SK-N-SH treated with all-trans-retinoic acid at 6 μM for 48 hours (cell line): ENCODE results near the gene FNIP1.

Experiments
- ATAC-seq: fragments of 200-7000 bp; cut with Tn5 transposase; 3 replicates; pipeline ENCODE4 v1.9.1; 2020; ENCODE audit warnings: mild to moderate bottlenecking, moderate library complexity
- ARNTL ChIP-seq: fragments of 450-650 bp; formaldehyde crosslinking; IDR thresholded peaks from 2 replicates; pipeline ENCODE4 v1.5.0; 2020; ENCODE audit warnings: low read depth, mild to moderate bottlenecking, moderate library complexity, borderline replicate concordance
- BACH2 ChIP-seq: fragments of 250-450 bp; sonication (Bioruptor Pico); IDR thresholded peaks from 2 replicates; pipeline ENCODE4 v1.9.0; 2021; ENCODE audit warnings: mild to moderate bottlenecking, borderline replicate concordance
- CREB5 ChIP-seq: fragments of 250-450 bp; sonication (Bioruptor Pico); IDR thresholded peaks from 2 replicates; pipeline ENCODE4 v1.5.1; 2020; ENCODE audit warnings: low read depth, mild to moderate bottlenecking, moderate library complexity
- CSDC2 ChIP-seq: fragments of 250-450 bp; sonication (Bioruptor Pico); IDR thresholded peaks from 2 replicates; pipeline ENCODE4 v1.5.0; 2020; ENCODE audit warnings: mild to moderate bottlenecking, moderate library complexity
- ESRRG ChIP-seq: fragments of 250-450 bp; sonication (Bioruptor Pico); IDR thresholded peaks from 2 replicates; pipeline ENCODE4 v1.6.1; 2021; ENCODE audit warnings: mild to moderate bottlenecking
- GLIS3 ChIP-seq: fragments of 250-450 bp; sonication (Bioruptor Pico); IDR thresholded peaks from 2 replicates; pipeline ENCODE4 v1.5.0; 2020; ENCODE audit warnings: mild to moderate bottlenecking, moderate library complexity
- ISL1 ChIP-seq: fragments of 250-450 bp; sonication (Bioruptor Pico); IDR thresholded peaks from 2 replicates; pipeline ENCODE4 v2.1.2; 2022; ENCODE audit warnings: mild to moderate bottlenecking, moderate library complexity
- OSR1 ChIP-seq: fragments of 250-450 bp; sonication (Bioruptor Pico); IDR thresholded peaks from 2 replicates; pipeline ENCODE4 v1.8.0; 2022; ENCODE audit warnings: moderate library complexity, mild to moderate bottlenecking, inconsistent platforms
- PATZ1 ChIP-seq: fragments of 250-450 bp; sonication (Bioruptor Pico); IDR thresholded peaks from 2 replicates; pipeline ENCODE4 v1.8.0; 2020; ENCODE audit warnings: mild to moderate bottlenecking, moderate library complexity, borderline replicate concordance
- PPARA ChIP-seq: fragments of 250-450 bp; sonication (Bioruptor Pico); IDR thresholded peaks from 2 replicates; pipeline ENCODE4 v1.5.0; 2020; ENCODE audit warnings: mild to moderate bottlenecking, borderline replicate concordance
- RARB ChIP-seq: fragments of 250-450 bp; sonication (Bioruptor Pico); IDR thresholded peaks from 2 replicates; pipeline ENCODE4 v1.8.0; 2021; ENCODE audit warnings: mild to moderate bottlenecking, moderate library complexity
- SNAI2 ChIP-seq: fragments of 250-450 bp; sonication (Bioruptor Pico); IDR thresholded peaks from 2 replicates; pipeline ENCODE4 v1.5.0; 2020; ENCODE audit warnings: mild to moderate bottlenecking, moderate library complexity
- TCF4 ChIP-seq: fragments of 250-450 bp; sonication (Bioruptor Pico); IDR thresholded peaks from 2 replicates; pipeline ENCODE4 v1.8.0; 2021; ENCODE audit warnings: mild to moderate bottlenecking, moderate library complexity, borderline replicate concordance
- TOX ChIP-seq: fragments of 250-450 bp; sonication (Bioruptor Pico); IDR thresholded peaks from 2 replicates; pipeline ENCODE4 v1.8.0; 2021; ENCODE audit warnings: mild to moderate bottlenecking, moderate library complexity, borderline replicate concordance
- ZFP3 ChIP-seq: fragments of 250-450 bp; sonication (Bioruptor Pico); IDR thresholded peaks from 2 replicates; pipeline ENCODE4 v1.5.0; 2020; ENCODE audit warnings: mild to moderate bottlenecking, moderate library complexity
- ZNF8 ChIP-seq: fragments of 450-650 bp; formaldehyde crosslinking; IDR thresholded peaks from 2 replicates; pipeline ENCODE4 v1.5.0; 2020; ENCODE audit warnings: mild to moderate bottlenecking, moderate library complexity
- TF ChIP-seq, protein P1 (sequence below): fragments of 250-450 bp; sonication (Bioruptor Pico); IDR thresholded peaks from 2 replicates; pipeline ENCODE4 v1.5.1; 2021; ENCODE audit warnings: mild to moderate bottlenecking, moderate library complexity

FNIP1 gene

GRCh38 chr5:131644370-131644769 lies 152.4 kb downstream of the FNIP1 start (continued):
- TF ChIP-seq OSR1 (CRISPR knock-in tag): no peak

DNA sequence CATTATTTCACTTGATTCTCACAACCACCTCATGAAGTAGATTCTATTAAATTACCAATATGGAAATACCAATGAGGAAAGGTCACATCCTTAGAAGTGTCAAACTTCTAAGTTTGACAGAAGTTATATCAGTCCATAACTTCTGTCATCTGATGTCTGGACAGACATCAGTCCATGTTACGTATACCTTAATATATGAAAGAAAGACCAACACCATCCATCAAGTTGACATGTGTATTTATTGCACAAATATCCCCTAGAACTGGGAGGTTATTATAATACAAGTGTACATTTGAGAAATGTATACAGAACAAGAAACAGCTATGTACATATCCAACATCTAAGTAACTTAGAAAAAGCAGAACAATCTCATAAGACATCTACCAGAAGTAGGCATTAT lies 155.3 kb downstream of the FNIP1 start:
- TF ChIP-seq, protein P1, sequence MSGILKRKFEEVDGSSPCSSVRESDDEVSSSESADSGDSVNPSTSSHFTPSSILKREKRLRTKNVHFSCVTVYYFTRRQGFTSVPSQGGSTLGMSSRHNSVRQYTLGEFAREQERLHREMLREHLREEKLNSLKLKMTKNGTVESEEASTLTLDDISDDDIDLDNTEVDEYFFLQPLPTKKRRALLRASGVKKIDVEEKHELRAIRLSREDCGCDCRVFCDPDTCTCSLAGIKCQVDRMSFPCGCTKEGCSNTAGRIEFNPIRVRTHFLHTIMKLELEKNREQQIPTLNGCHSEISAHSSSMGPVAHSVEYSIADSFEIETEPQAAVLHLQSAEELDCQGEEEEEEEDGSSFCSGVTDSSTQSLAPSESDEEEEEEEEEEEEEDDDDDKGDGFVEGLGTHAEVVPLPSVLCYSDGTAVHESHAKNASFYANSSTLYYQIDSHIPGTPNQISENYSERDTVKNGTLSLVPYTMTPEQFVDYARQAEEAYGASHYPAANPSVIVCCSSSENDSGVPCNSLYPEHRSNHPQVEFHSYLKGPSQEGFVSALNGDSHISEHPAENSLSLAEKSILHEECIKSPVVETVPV (CRISPR knock-in tag): no peak
- TF ChIP-seq ESRRG (CRISPR knock-in tag) (no peak), GLIS3 (no peak), ZFP3 (CRISPR knock-in tag) (no peak), OSR1 (CRISPR knock-in tag) (no peak), BACH2 (CRISPR knock-in tag) (no peak), ARNTL (CRISPR knock-in tag) (no peak), ZNF8 (CRISPR knock-in tag) (no peak)
- ATAC-seq: no peak

DNA sequence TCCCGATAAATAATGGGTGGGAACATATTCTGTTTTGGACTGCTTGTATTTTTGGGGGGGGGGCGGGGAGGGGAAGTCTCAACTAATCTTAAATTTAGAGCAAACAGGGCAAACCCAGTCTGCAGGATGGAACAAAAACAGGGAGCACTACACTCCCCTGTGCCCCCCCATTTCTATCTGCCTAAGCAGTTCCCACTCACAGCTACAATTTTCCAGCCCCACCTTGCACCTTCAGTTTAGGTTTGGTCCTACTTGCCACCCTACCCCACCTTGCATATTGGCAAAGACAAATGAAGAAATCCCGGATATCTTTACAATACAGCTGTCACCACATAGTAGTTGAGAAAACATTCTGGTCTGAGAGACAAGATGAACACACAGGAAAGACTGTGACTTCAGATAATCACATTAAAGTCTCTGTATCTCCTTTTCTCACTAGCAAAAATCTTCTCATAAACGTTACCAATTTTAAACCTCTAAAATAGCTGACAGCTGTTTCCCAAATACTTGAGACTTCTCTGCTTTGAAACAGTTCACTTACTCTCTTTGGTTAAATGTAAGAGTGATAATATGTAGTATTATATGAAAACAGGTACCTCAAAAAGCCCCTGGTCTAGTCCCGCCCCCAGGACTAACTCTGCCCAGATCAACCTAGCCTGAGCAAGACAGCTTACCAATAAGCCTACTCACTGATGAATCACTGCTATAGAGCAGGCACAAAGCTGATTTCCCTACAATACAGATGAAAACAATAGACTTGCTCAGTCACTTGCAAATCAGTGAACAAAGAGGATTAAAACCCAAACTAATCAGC lies 156.6 kb downstream of the FNIP1 start:
- no peak for ATAC-seq
- TF ChIP-seq ISL1 (CRISPR knock-in tag) (no peak), SNAI2 (no peak), GLIS3 (no peak), PATZ1 (no peak), ESRRG (CRISPR knock-in tag) (no peak), OSR1 (CRISPR knock-in tag) (no peak), ARNTL (CRISPR knock-in tag) (no peak), CSDC2 (no peak), BACH2 (CRISPR knock-in tag) (no peak), RARB (CRISPR knock-in tag) (no peak), TCF4 (CRISPR knock-in tag) (no peak)
- TF ChIP-seq, protein P1 (CRISPR knock-in tag): no peak

DNA sequence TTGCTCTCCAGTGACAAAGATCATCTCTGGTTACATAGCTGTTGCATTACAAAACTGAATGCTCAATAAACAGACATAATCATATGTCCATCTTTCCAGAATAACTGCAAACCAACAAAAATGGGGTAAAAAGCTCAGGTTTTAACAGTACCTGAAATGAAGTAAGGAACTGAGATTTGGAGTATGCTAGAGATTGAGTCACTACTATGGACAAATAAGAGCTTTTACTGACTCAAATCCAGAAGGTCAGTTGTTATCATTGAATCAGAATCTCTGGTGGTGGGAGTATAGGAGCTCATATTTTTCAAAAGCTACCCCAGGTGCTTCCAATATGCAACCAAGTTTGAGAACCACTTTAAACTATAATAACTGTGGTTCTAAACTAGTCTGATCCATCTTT lies 157.7 kb downstream of the FNIP1 start:
- ATAC-seq: no peak
- TF ChIP-seq CREB5 (CRISPR knock-in tag): no peak
- no peak for TF ChIP-seq ARNTL (CRISPR knock-in tag)
- TF ChIP-seq CSDC2: no peak

- TF ChIP-seq ISL1 (CRISPR knock-in tag): no peak
- TF ChIP-seq OSR1 (CRISPR knock-in tag): no peak
- no peak for TF ChIP-seq RARB (CRISPR knock-in tag)
- no peak for TF ChIP-seq CREB5 (CRISPR knock-in tag)
- no peak for TF ChIP-seq PPARA (CRISPR knock-in tag)
- TF ChIP-seq BACH2 (CRISPR knock-in tag): no peak
- TF ChIP-seq TOX: no peak
- TF ChIP-seq TCF4 (CRISPR knock-in tag): no peak
- TF ChIP-seq, all 23 proteins: peak for 0
- no peak for ATAC-seq
Measured at GRCh38 chr5:131637694-131638093, 159.1 kb downstream of the FNIP1 start.
